UCSD-AML1 (cell line): Measurements from ENCODE around the gene KNSTRN.

ENCODE experiments used
- DNase-seq: peaks from one replicate; lab custom pipeline; 2025; ENCODE audit not compliant: unreplicated experiment; lab: John Stamatoyannopoulos, UW

Gene KNSTRN, protein sequence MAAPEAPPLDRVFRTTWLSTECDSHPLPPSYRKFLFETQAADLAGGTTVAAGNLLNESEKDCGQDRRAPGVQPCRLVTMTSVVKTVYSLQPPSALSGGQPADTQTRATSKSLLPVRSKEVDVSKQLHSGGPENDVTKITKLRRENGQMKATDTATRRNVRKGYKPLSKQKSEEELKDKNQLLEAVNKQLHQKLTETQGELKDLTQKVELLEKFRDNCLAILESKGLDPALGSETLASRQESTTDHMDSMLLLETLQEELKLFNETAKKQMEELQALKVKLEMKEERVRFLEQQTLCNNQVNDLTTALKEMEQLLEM

DNA sequence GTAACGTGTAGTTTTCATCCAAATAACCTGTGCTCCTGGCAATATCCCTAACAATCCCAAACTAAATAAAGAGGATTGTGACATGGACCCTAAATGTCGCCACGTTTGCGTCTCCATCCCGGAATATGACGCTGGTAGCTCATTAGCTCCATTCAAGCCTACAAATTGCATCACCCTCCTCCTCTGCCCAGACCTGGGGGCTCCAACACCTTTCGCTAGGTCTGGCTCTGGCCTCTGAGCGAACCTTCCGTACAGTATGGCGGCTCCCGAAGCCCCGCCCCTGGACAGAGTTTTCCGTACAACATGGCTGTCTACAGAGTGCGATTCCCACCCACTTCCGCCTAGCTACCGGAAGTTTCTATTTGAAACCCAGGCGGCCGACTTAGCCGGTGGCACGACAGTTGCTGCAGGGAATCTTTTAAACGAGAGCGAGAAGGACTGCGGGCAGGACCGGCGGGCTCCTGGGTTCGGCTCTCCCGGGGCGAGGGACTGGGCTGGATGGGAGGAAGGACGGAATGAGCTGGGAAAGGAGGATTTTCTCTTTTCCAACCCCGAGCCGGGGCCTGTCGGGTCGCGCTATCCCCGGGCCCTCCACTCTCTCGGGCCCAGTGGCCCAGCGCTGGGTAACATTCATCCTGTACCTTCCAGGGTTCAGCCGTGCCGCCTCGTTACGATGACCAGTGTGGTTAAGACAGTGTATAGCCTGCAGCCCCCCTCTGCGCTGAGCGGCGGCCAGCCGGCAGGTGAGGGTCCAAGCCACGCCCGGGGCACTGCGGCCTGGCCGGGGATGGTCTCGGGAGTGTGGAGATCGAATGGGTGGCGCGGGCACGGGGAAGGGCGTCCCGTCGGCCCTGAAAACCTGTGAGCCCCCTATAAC is at the start of gene KNSTRN:
Gene KNSTRN (plus strand): TSS at position 142 of the 877 bp plus-strand sequence. CDS start 115 bp downstream, at position 257.
- DNase-seq: peak; percentile 87

- DNase-seq: peak; percentile 95
Observed at GRCh38 chr15:40333922-40334492, 48.5 kb upstream of the KNSTRN start.

- DNase-seq: no peak
Observed at GRCh38 chr15:40334541-40334940, 48.0 kb upstream of the KNSTRN start.

- DNase-seq: no peak
Observed at GRCh38 chr15:40334941-40335795, 47.4 kb upstream of the KNSTRN start.

- DNase-seq: no peak
Observed at GRCh38 chr15:40335938-40336743, 46.4 kb upstream of the KNSTRN start.

DNA sequence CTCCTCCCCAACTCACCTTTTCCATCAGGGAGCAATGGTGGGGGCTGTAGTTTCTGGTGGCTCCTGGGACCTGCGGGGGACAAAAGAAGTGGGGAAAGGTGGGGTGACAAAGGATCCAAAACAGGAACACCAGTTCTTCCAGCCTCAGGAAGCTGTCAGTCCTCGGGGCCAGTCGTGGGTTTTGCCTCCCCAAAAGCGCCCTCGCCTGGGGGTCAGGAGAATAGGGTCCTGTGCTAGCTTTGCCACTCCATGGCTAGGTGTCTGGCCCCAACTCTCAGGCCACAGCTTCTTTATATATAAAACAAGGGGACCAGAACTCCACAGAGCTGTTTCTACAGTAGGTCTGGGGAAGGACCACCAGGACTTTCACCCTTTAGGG is 45.8 kb upstream of the KNSTRN start:
- DNase-seq: peak; percentile 78

DNA sequence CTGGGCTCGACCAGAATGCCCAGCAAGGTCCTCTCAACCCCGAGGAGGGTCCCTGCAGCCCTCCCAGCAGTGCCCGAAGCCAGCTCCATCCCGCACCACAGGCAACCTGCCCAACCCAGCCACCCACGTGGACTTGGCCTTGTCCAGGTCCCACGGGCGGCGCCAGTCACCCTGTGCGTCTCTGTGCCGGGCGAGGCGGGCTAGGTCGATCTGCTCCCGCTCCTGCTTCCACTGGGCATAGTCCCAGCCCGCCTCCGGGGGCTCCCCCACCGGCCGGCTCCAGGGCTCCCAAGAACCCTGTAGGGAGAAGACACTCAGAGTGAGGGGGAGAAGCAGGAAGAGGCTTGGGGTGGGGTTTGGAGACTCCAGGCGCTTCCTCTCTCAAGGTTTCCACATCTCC is 44.9 kb upstream of the KNSTRN start:
- DNase-seq: no peak

GRCh38 chr15:40338041-40338657 is 44.4 kb upstream of the KNSTRN start:
- peak; percentile 85 for DNase-seq

- no peak for DNase-seq
Observed at GRCh38 chr15:40338921-40339620, 43.5 kb upstream of the KNSTRN start.

- DNase-seq: no peak
Observed at GRCh38 chr15:40339621-40339945, 42.9 kb upstream of the KNSTRN start.

DNA sequence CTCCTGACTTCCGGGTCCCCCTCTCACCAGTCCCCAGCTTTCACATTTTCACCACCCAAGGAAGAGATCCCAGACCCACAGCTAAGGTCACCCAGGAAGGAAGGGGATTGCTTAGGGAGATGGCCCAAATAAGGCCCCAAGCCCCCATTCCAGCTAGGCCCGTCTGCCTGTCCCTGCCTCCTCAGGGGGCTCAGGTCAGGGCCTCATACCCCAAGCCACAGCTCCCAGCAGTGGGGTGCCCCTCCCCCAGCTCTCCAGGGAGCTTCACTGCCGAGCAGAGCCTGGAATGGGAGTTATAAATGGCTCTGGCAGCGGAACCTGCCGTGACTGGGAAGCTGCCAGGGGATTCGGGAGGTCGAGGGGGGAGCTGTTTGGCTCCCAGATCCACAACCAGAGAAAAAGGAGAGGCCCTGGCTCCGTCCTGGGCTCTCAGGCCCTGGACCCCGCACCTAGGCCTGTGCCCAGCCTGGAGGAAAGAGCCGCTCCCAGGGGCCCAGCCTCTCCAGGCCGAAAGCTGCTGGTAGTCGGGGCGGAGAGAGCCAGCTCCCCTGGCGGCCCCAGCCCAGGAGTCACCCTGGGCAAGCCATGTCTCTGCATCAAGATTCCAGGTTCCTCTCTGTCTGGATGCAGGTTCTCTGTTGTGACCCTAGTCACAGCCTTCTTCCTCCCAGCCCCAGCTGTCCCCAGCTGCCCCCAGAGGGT is 42.3 kb upstream of the KNSTRN start:
- no peak for DNase-seq

DNA sequence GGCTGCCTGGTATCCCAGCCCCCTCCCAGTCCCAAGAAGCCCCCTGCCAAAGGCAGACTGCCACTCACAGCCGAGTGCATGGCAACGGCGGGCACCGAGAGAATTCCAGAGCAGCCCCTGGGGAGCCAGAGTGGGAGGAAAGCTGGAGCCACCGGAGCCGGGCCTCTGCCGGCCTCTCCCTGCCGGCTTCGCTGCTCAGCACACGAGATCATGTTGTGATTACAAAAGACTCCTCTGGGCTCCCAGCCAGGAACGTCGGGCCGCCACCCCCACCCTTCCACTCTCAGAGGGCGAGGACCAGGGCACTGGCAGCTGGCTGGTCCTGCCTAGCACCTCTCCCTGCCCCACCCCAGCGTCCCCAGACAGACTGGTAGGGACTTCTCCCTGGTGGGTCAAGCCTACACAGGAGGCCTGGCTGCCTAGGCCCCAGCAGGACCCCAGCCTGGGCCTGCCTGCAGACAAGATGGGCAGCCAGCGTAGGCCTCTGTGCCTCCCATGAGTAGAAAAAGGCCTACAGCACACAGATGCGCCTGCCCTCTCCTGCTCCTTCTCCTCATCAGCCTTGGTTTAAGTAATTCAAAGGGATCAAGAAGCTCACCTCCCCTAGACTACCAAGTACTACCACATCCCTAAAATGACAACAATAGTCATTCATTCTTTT is 41.7 kb upstream of the KNSTRN start, which contains the start of gene CCDC9B:
Gene CCDC9B (minus strand): TSS at position 200 of the 661 bp plus-strand sequence. CDS start 120 bp downstream, at position 80.
- no peak for DNase-seq

DNA sequence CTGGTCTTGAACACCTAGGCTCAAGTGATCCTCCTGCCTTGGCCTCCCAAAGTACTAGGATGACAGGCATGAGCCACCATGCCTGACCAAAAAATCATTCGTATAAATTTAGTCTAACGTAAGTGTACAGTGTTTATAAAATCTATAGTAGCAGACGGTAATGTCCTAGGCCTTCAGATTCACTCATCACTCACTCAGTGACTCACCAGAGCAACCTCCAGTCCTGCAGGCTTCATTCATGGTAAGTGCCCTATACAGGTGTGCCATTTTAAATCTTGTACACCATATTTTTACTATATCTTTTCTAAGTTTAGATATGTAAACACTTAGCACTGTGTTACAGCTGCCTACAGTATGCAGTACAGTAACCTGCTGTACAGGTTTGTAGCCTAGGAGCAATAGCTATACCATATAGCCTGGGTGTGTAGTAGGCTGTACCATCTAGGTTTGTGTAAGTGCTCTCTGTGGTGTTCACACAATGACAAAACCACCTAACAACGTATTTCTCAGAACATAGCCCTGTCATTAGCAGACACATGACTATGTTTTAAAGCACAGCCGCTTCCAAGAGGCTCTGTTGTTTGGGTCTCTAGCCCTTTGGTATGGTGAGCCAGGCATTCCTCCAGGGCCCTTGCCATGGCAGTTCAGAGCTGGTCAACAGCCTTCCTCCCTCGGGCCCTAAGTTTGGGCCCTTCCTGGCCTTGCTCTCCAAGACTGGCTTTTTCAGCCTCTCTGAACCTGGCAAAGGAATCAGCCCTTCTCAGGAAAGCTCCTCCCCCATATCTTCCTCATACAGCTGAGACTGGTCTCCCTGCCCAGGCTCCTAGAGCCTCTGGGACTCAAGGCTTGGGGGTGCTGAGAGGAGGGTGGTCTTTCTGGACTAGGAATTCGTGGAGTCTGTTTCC is 39.9 kb upstream of the KNSTRN start:
- peak; percentile 63 for DNase-seq

DNA sequence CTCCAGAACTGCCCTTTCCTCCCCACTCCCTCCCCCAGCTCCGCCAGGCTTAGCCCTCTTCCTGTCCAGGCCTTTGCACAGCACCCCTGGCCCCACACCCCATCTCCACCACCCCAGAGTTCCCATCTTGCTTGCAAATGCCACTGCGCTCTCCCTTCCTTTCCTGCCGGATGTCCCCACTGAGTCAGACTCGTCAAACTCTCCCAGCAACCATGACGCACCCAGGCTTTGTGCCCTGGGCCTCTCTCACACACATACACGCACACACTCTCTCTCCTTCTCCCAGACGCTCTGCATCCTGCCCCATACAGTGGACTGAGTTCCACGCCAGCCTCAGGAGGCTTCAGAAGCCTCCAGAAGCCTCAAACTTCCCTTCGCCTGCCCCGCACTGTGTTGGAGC is 39.0 kb upstream of the KNSTRN start:
- peak; percentile 85 for DNase-seq

- DNase-seq: no peak
Observed at GRCh38 chr15:40344217-40344616, 38.3 kb upstream of the KNSTRN start.

DNA sequence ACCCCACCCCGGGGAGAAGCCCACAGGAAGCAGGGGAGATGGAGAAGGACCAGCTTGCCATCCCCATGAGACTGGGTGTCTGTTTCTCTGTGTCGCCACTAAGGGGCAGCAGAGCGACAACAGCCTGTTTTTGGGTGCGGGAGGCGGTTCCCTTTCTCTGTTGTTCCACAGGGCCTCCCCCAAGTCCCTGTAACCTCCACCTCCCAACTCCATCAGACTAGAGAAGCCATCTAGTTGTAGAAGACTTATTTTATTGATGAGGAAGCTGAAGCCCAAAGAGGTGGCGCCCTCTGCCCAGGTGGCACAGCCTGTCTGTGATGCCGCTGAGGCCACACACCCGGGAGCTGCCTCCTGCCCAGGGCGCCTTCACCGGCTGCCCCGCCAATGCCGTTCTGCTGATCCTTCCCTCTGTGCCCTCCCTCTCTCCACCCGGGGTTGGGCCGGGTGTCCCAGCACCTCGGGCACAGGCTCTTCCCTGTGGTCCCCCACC is 37.8 kb upstream of the KNSTRN start:
- peak; percentile 62 for DNase-seq
